HCT116 (cell line): ENCODE measurements around the gene ADA.

Experiments
- CEBPB ChIP-seq: IDR thresholded peaks from 2 replicates; pipeline ENCODE4 v1.6.1; 2012; ENCODE audit warnings: low read depth
- EGR1 ChIP-seq: IDR thresholded peaks from 2 replicates; pipeline ENCODE4 v1.6.1; 2012; ENCODE audit warnings: low read depth
- EZH2 ChIP-seq: fragments of 200-600 bp; sonication (generic); IDR thresholded peaks from 2 replicates; pipeline ENCODE4 v1.6.1; 2017; ENCODE audit warnings: antibody characterized with exemption, mixed run types
- EZH2phosphoT487 ChIP-seq: fragments of 200-600 bp; IDR thresholded peaks from 2 replicates; pipeline ENCODE4 v1.6.1; 2018; ENCODE audit warnings: antibody characterized with exemption, borderline replicate concordance
- JUND ChIP-seq: IDR thresholded peaks from 2 replicates; pipeline ENCODE4 v1.6.1; 2012
- POLR2A ChIP-seq: IDR thresholded peaks from 2 replicates; pipeline ENCODE4 v1.7.0; 2011; ENCODE audit warnings: borderline replicate concordance; ENCODE audit not compliant: insufficient read depth, insufficient read length; ENCODE audit errors: extremely low read depth
- POLR2AphosphoS5 ChIP-seq: IDR thresholded peaks from 2 replicates; pipeline ENCODE4 v1.6.1; 2011; ENCODE audit warnings: mild to moderate bottlenecking, low read depth, low read length, moderate library complexity
- REST ChIP-seq: IDR thresholded peaks from 2 replicates; pipeline ENCODE4 v1.6.1; 2012; ENCODE audit warnings: low read depth
- SP1 ChIP-seq: IDR thresholded peaks from 2 replicates; pipeline ENCODE4 v1.6.1; 2012; ENCODE audit warnings: low read depth
- ZNF274 ChIP-seq: fragments of 200-500 bp; sonication (Bioruptor generic); IDR thresholded peaks from 2 replicates; pipeline ENCODE4 v1.6.1; 2014; ENCODE audit warnings: mild to moderate bottlenecking, low read depth, low read length, inconsistent platforms
- TF ChIP-seq, protein P1 (sequence below): IDR thresholded peaks from 2 replicates; pipeline ENCODE4 v1.6.1; 2011; ENCODE audit warnings: mild to moderate bottlenecking, low read length, moderate library complexity; ENCODE audit not compliant: insufficient replicate concordance; ENCODE audit errors: extremely low read depth
- TF ChIP-seq, protein P2 (sequence below), 3 experiments: fragments of 200-600 bp in 1 of 3; sonication (generic) in 1 of 3; IDR thresholded peaks in 2 of 3; conservative IDR thresholded peaks in 1 of 3; 2 replicates each; pipeline ENCODE4 v1.5.1; 2012 to 2017; ENCODE audit warnings: low read depth in 2 of 3, low read length in 2 of 3, antibody characterized with exemption in 1 of 3, borderline replicate concordance in 1 of 3, control low read depth in 1 of 3, mild to moderate bottlenecking in 1 of 3, mixed read lengths in 1 of 3, mixed run types in 1 of 3, moderate library complexity in 1 of 3; ENCODE audit not compliant: insufficient read depth in 1 of 3

DNA sequence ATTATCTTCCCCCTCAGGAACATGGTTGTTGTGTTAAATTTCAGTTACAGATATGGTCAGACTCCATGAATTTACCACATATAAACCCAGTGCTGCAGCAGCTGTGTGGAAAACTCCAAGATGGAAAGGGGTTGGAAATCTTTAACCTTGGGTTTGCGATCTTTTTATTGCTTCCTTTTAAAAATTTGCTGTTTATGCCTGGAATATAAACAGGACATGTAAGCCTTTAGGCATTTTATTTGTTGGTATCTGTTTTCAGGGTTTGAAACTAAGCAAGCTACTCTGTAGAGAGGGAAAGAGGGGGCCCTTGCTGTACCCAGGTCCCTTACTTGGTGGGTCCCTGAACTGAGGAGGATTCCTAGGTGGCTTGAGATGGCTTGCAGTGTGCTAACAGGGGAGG, 68.3 kb downstream of the ADA start:
- TF ChIP-seq, protein P1, sequence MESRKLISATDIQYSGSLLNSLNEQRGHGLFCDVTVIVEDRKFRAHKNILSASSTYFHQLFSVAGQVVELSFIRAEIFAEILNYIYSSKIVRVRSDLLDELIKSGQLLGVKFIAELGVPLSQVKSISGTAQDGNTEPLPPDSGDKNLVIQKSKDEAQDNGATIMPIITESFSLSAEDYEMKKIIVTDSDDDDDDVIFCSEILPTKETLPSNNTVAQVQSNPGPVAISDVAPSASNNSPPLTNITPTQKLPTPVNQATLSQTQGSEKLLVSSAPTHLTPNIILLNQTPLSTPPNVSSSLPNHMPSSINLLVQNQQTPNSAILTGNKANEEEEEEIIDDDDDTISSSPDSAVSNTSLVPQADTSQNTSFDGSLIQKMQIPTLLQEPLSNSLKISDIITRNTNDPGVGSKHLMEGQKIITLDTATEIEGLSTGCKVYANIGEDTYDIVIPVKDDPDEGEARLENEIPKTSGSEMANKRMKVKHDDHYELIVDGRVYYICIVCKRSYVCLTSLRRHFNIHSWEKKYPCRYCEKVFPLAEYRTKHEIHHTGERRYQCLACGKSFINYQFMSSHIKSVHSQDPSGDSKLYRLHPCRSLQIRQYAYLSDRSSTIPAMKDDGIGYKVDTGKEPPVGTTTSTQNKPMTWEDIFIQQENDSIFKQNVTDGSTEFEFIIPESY, result no peak
- TF ChIP-seq, protein P2, sequence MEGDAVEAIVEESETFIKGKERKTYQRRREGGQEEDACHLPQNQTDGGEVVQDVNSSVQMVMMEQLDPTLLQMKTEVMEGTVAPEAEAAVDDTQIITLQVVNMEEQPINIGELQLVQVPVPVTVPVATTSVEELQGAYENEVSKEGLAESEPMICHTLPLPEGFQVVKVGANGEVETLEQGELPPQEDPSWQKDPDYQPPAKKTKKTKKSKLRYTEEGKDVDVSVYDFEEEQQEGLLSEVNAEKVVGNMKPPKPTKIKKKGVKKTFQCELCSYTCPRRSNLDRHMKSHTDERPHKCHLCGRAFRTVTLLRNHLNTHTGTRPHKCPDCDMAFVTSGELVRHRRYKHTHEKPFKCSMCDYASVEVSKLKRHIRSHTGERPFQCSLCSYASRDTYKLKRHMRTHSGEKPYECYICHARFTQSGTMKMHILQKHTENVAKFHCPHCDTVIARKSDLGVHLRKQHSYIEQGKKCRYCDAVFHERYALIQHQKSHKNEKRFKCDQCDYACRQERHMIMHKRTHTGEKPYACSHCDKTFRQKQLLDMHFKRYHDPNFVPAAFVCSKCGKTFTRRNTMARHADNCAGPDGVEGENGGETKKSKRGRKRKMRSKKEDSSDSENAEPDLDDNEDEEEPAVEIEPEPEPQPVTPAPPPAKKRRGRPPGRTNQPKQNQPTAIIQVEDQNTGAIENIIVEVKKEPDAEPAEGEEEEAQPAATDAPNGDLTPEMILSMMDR (IDR thresholded peaks at IDR 0.05 in 2 of 3, conservative IDR thresholded peaks at IDR 0.05 in 1 of 3; ENCODE audit: borderline replicate concordance in 1 of 3, insufficient read depth in 1 of 3, low read depth in 2 of 3, low read length in 2 of 3), result no peak
- TF ChIP-seq REST (no peak), EZH2 (no peak), EGR1 (no peak), POLR2AphosphoS5 (no peak), JUND (no peak), CEBPB (no peak), SP1 (no peak), ZNF274 (no peak), EZH2phosphoT487 (no peak), POLR2A (no peak)
